Measurements from ENCODE around the gene TBX21.

The TBX21 gene

DNA sequence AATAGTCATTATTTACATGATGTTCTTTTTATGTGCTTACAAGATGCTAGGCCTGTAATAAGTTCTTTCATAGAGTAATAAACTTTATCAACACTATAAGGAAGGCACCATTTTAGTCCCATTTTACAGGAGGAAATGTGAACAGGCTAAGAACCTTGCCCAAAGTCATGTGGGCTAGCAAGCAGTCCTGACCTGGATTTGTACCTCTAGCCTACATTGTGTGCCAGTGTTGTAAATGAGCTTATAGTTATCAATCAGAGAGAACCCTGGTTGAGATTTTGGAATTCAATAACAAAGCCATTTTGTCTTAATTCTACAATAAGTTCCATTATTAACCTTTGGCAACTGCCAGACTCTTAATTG, 45.7 kb upstream of the TBX21 start:
- H3K4me3 ChIP-seq (ENCODE audit: low read depth, low read length), result no peak overlapping the region
- TF ChIP-seq CTCF (IDR thresholded peaks at IDR 0.05; ENCODE audit: insufficient read depth, low read depth, low read length, missing control alignments), result no peak
- no peak for DNase-seq (ENCODE audit: low read depth)

- no peak overlapping the region for H3K4me3 ChIP-seq (ENCODE audit: low read depth, low read length)
- no peak for TF ChIP-seq CTCF (IDR thresholded peaks at IDR 0.05; ENCODE audit: insufficient read depth, low read depth, low read length, missing control alignments)
- no peak for DNase-seq (ENCODE audit: low read depth)
These were observed 45.3 kb upstream of the TBX21 start for GRCh38 chr17:47687748-47688147.

DNA sequence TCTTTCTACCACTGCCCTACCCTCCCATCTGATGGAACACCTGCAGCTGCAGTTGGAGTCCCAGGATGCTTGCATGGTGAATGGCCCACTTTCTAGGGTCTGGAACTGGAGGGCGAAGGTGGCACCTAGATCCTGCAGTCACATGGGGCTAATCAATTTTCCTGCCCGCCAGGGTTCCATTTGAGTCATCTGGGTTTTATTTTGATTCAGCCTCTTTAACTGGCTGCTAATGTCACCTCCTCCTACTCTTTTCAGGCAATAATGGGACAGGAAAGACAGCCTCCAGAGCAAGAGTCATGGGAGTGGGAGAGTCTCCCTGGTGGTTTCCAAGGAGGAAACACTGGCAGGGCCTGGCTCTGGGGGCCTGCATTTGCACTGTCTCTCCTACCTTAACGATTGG, 42.9 kb upstream of the TBX21 start:
- no peak for TF ChIP-seq CTCF (IDR thresholded peaks at IDR 0.05; ENCODE audit: insufficient read depth, low read depth, low read length, missing control alignments)
- DNase-seq (ENCODE audit: low read depth), result no peak
- H3K4me3 ChIP-seq (ENCODE audit: low read depth, low read length), result no peak overlapping the region

DNA sequence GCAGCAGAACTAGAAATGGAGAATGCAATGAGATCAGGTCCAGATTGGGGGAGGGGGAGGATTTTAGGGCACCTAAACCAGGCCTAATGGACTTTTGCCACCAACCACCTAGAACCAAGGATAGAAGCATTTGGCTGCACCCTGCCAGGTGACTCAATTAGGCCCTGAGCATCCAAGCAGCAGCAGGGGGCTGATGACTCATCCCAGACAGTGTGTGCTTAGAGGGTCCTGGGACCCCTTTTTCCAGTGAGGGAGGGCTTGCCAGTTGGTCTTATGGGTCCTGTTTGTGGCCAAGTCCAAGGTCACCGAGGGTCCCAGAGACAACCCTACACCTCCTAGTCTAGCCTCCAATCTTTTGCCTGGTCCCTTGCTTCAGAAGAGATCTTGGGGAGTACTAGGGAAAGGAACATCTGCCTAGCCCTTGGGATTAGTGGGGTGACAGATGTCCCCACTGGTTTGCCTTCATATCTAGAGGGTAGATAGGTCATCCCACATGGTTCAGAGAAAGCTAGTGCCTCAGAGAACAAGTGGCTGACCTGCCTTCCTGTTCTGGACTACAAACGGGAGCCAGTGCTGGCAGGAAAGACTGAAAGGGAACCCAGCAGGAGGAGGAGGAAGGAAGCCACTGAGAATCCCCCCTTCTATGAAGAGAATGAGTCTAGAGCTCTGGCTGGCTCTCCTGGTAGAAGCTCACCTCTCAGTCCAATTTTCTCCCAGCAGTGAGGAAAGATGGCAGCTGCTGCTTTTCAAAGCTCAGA, 40.7 kb upstream of the TBX21 start:
- DNase-seq (ENCODE audit: low read depth), result no peak
- no peak for TF ChIP-seq CTCF (IDR thresholded peaks at IDR 0.05; ENCODE audit: insufficient read depth, low read depth, low read length, missing control alignments)
- H3K4me3 ChIP-seq (ENCODE audit: low read depth, low read length), result no peak overlapping the region

DNA sequence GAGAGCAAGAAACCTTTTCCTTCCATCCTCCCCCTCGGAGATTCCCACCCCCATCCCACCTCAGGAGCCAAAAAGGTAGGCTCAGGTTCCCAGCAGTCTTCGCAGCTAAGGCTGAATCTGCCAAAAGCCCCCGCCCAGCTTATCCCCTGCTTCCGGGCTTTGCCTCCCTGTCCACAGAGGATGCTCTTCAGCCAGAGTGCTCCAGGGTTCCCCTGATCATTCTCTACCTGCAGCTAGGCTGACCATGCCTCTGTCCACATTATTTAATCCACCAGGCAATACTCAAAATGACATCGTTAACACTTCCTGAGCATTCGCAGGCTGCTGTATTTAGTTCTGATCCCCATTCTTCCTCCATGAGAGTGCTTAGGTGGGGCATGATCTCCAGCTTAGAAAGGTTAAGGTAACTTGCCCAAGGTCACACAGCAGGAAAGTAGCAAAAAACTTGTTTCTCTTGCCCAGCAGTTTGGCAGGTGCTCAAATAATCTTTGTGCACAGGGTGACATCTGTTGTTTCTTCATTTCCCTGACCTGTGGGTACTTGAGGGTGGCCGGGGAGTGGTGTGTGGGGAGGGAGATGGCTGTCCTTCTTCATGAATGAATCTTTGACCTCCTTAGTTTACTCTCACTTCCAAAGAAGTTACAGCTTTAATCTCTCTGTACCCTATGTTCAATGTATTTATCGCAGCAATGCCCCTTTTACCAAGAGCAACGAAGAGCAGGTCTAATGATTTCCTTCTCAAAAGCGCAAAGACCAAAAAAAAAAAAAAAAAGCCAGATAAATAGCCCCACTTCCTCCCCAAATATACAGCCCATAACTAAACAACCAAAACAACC, 39.9 kb upstream of the TBX21 start:
- peak overlapping the region; percentile 28 for H3K4me3 ChIP-seq (ENCODE audit: low read depth, low read length)
- TF ChIP-seq CTCF (IDR thresholded peaks at IDR 0.05; ENCODE audit: insufficient read depth, low read depth, low read length, missing control alignments), result no peak
- DNase-seq (ENCODE audit: low read depth), result no peak

DNA sequence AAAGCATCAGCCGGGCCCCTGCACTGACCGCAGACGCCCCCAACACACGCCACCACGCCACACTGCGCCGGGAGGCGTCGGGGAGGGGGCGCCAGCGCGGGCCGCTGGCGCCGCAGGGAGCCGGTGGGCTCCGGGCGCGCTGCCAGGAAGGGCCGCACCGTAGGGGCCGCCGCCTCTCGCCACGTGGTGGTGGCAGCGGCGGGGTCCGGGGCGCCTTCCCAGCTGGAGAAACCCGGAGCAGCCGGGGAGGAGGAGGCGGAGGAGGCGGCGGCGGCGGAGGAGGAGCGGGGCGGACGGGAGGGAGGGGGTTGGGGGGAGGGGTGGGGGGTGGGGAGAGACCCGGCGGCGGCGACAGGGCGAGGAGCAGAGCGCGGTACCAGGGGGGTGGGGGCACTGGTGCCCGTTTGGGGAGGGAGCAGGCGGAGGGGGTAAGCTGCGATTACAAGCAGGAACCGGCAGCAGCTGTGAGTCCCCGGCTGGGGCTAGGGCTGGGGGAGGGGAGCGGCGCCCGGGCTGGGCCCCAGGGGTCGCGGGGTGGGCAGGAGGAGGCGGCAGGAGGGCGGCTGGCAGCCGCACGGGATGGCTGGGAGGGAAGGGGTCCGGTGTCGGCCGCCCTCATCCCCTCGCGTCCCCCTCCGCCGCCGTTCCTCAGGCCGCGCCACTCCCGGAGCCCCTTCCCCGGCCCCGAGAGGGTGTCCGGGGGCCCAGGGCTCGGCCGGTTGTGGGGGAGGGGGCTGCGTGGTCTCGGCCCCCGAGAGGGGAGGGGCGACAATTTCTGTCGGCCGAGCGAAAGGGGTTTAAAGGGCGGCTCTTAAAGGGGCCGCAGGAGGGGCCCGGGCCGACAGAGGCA, 39.1 kb upstream of the TBX21 start, which contains the start of gene TBKBP1:
TBKBP1 (plus strand) TSS at position 431 of the 850 bp plus-strand sequence. CDS start 1,952 bp downstream, outside the sequence.
- TF ChIP-seq CTCF (IDR thresholded peaks at IDR 0.05; ENCODE audit: insufficient read depth, low read depth, low read length, missing control alignments), result no peak
- peak within 1 kb of the TSS; percentile 48 for H3K4me3 ChIP-seq (ENCODE audit: low read depth, low read length)
- DNase-seq (ENCODE audit: low read depth), result no peak
